Suprapubic skin (tissue), 4 donors: ENCODE data around the gene PLA2G1B.

Source experiments
- EP300 ChIP-seq: sonication (generic); formaldehyde crosslinking; IDR thresholded peaks from one replicate; pipeline ENCODE4 v1.6.1; 2017; ENCODE audit warnings: antibody characterized with exemption
- POLR2AphosphoS5 ChIP-seq, 3 donors: sonication (generic); formaldehyde crosslinking; IDR thresholded peaks; one replicate each; pipeline ENCODE4 v1.6.1; 2017; ENCODE audit warnings: antibody characterized with exemption in 3 of 3
- TF ChIP-seq, protein P1 (sequence below), 2 donors: fragments of 200-600 bp in 1 of 2; fragments of 450-650 bp in 1 of 2; sonication (generic) in 1 of 2; IDR thresholded peaks; one replicate each; pipeline ENCODE4 v1.5.1; 2016 to 2019; ENCODE audit warnings: antibody characterized with exemption in 2 of 2, mild to moderate bottlenecking in 1 of 2, moderate library complexity in 1 of 2

- TF ChIP-seq POLR2AphosphoS5 (IDR thresholded peaks at IDR 0.05), result no peak
- TF ChIP-seq, protein P1, sequence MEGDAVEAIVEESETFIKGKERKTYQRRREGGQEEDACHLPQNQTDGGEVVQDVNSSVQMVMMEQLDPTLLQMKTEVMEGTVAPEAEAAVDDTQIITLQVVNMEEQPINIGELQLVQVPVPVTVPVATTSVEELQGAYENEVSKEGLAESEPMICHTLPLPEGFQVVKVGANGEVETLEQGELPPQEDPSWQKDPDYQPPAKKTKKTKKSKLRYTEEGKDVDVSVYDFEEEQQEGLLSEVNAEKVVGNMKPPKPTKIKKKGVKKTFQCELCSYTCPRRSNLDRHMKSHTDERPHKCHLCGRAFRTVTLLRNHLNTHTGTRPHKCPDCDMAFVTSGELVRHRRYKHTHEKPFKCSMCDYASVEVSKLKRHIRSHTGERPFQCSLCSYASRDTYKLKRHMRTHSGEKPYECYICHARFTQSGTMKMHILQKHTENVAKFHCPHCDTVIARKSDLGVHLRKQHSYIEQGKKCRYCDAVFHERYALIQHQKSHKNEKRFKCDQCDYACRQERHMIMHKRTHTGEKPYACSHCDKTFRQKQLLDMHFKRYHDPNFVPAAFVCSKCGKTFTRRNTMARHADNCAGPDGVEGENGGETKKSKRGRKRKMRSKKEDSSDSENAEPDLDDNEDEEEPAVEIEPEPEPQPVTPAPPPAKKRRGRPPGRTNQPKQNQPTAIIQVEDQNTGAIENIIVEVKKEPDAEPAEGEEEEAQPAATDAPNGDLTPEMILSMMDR (IDR thresholded peaks at IDR 0.05), result no peak
- no peak for TF ChIP-seq EP300
These were observed 16.1 kb upstream of the PLA2G1B start for GRCh38 chr12:120343692-120344091.
